Measurements from ENCODE around the gene FCGR2B. TPM values are rescaled to one million over a fixed set of nuclear protein-coding genes. Genes with fewer than 3 reads are reported as not detected.

FCGR2B gene
- total RNA-seq, result not detected in 2 replicates

GRCh38 chr1:161662684-161663339 is at the start of gene FCGR2B:
TSS of gene FCGR2B (plus strand) at chr1:161663143. CDS start at chr1:161663242, 99 bp downstream.

GRCh38 chr1:161631076-161631475 is 31.9 kb upstream of the FCGR2B start, which contains the start of gene FCGR3B:
TSS of gene FCGR3B (minus strand) at chr1:161631176. CDS start at chr1:161631094, 82 bp downstream.

GRCh38 chr1:161706482-161707347 is 43.8 kb downstream of the FCGR2B start, which contains the start of gene FCRLA:
TSS of gene FCRLA (plus strand) at chr1:161707229. CDS start at chr1:161707265, 36 bp downstream.

DNA sequence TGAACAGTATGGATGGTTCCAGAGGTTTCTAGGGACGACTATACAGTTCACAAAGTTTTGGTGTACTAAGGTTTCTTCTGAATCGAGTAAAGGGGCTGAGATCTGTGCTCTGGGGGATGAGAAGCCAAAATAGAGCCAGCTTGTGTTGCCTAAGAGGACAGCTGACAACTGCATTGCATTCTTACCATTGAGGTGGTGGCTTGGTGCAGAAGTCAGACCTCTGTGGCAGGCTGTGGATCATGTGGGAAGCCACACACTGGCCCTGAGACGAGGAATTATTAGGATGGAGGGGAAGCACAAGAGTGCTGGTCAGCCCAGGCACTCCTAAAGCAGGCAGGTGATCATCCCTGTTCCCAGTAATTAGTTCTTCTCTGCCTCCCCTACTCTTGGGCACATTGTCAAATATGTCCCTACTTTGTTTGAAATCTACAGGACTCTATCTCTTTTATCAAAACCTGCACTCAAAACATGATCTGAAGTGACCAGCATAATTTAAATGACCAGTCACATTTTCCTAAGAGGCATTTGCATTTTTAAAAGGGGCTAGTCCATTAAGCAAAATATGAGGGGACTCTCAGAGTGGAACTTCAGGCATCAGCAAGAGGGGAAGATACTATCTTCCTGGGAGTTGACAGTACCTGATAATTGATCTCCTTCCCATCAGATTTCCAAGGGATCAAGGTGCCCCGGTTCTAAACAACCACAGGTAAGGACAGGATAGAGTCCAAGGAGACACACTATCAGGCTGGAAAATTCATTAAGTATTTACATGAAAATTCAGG is 58.2 kb downstream of the FCGR2B start, which contains the start of gene FCRLB:
FCRLB (plus strand) TSS at position 589 of the 782 bp plus-strand sequence. CDS start 1,129 bp downstream, outside the sequence.

Other genes with a start within 250 kb of the FCGR2B start
- gene FCGR2A, start 157.7 kb upstream of the FCGR2B start, total RNA-seq, result not detected in 2 replicates
- 0.05 TPM in 1 of 2 replicates, not detected in the other for gene HSPA6, start 138.6 kb upstream of the FCGR2B start, total RNA-seq
- not detected in 2 replicates for gene FCGR3A, start 113.3 kb upstream of the FCGR2B start, total RNA-seq
- not detected in 2 replicates for gene FCGR3B, start 32.0 kb upstream of the FCGR2B start, total RNA-seq
- gene FCRLA, start 44.1 kb downstream of the FCGR2B start, total RNA-seq, result not detected in 2 replicates
- gene FCRLB, start 58.4 kb downstream of the FCGR2B start, total RNA-seq, result 1.4 and 3.0 TPM in 2 replicates
- 14.6 and 21.6 TPM in 2 replicates for gene DUSP12, start 86.6 kb downstream of the FCGR2B start, total RNA-seq
- gene ATF6, start 103.2 kb downstream of the FCGR2B start, total RNA-seq, result 13.4 TPM in 2 replicates

Data from cardiac ventricle fibroblast (primary cell).